ENCODE results near the gene PLEKHA8.

The PLEKHA8 gene

GRCh38 chr7:30114536-30115238, 86.5 kb downstream of the PLEKHA8 start:
- DNase-seq, result peak; percentile 37

- DNase-seq, result no peak
These were observed 87.6 kb downstream of the PLEKHA8 start for GRCh38 chr7:30115709-30116297.

- DNase-seq, result no peak
These were observed 88.6 kb downstream of the PLEKHA8 start for GRCh38 chr7:30116771-30117170.

GRCh38 chr7:30117896-30118295, 89.7 kb downstream of the PLEKHA8 start:
- DNase-seq, result no peak

- DNase-seq, result no peak
These were observed 91.8 kb downstream of the PLEKHA8 start for GRCh38 chr7:30119890-30120577.

- peak; percentile 83 for DNase-seq
These were observed 105.8 kb downstream of the PLEKHA8 start for GRCh38 chr7:30133736-30134610.

- peak; percentile 93 for DNase-seq
These were observed 106.5 kb downstream of the PLEKHA8 start, which contains the start of gene MTURN for GRCh38 chr7:30134611-30135300. TSS of gene MTURN (plus strand) at chr7:30134986. CDS start at chr7:30135137, 151 bp downstream.

GRCh38 chr7:30135301-30136116, 107.3 kb downstream of the PLEKHA8 start:
- peak; percentile 87 for DNase-seq

GRCh38 chr7:30136117-30136731, 108.0 kb downstream of the PLEKHA8 start:
- DNase-seq, result no peak

- DNase-seq, result no peak
These were observed 108.7 kb downstream of the PLEKHA8 start for GRCh38 chr7:30136743-30137485.

GRCh38 chr7:30139836-30140384, 111.7 kb downstream of the PLEKHA8 start:
- DNase-seq, result no peak

GRCh38 chr7:30140456-30140855, 112.2 kb downstream of the PLEKHA8 start:
- DNase-seq, result peak; percentile 44

GRCh38 chr7:30142710-30143109, 114.5 kb downstream of the PLEKHA8 start:
- no peak for DNase-seq

- DNase-seq, result peak; percentile 71
These were observed 115.6 kb downstream of the PLEKHA8 start for GRCh38 chr7:30143748-30144251.

- DNase-seq, result peak; percentile 96
These were observed 116.6 kb downstream of the PLEKHA8 start for GRCh38 chr7:30144657-30145306.

- DNase-seq, result no peak
These were observed 117.3 kb downstream of the PLEKHA8 start for GRCh38 chr7:30145426-30145970.

GRCh38 chr7:30146127-30146612, 118.0 kb downstream of the PLEKHA8 start:
- peak; percentile 94 for DNase-seq

- no peak for DNase-seq
These were observed 119.0 kb downstream of the PLEKHA8 start for GRCh38 chr7:30147223-30147622.

- DNase-seq, result no peak
These were observed 119.6 kb downstream of the PLEKHA8 start for GRCh38 chr7:30147785-30148184.
